Bronchial epithelial cell (primary cell): ENCODE data around the gene NRN1. TPM values are rescaled to one million over a fixed set of nuclear protein-coding genes. Genes with fewer than 3 reads are reported as not detected.

Source experiments
- DNase-seq: peaks from one replicate; pipeline ENCODE4 v3.0.0-alpha.2; 2010; ENCODE audit warnings: low read depth
- FAIRE-seq: peaks from 2 replicates; lab custom pipeline; 2011; peaks lifted over from hg19 to GRCh38; lab: Jason Lieb, UNC
- H3K27me3 ChIP-seq: 2 replicates; pipeline ENCODE4 v1.5.1; 2011; ENCODE audit warnings: low read length; ENCODE audit not compliant: control insufficient read depth, insufficient read depth
- H3K36me3 ChIP-seq: 2 replicates; pipeline ENCODE4 v1.5.1; 2011; ENCODE audit warnings: low read length; ENCODE audit not compliant: control insufficient read depth, insufficient read depth
- H3K4me3 ChIP-seq: 2 replicates; pipeline ENCODE4 v1.5.1; 2011; ENCODE audit warnings: mild to moderate bottlenecking, low read depth, low read length, control low read depth
- CTCF ChIP-seq: IDR thresholded peaks from 2 replicates; pipeline ENCODE4 v1.5.1; 2011; ENCODE audit warnings: mild to moderate bottlenecking, moderate library complexity, low read length, control low read depth, inconsistent platforms; ENCODE audit not compliant: insufficient read depth, severe bottlenecking
- total RNA-seq: library from RNA; depleted of rRNA; stranded (reverse); fragments of >200 nt; gene quantifications from 2 replicates; pipeline ENCODE4 v1.2.1, GENCODE V29; 2014

Gene NRN1
- total RNA-seq, 1 donor from 2014 or later, result not detected

- no peaks in the 10 kb centered on the region for H3K36me3 ChIP-seq
- no peak for DNase-seq
- H3K4me3 ChIP-seq, result no peak overlapping the region
- no peak for FAIRE-seq
- TF ChIP-seq CTCF, result no peak
- peaks cover 78% of the 10 kb centered on the region for H3K27me3 ChIP-seq
Measured at GRCh38 chr6:5998711-5999687, 7.7 kb downstream of the NRN1 start.

GRCh38 chr6:5998236-5998635 lies 8.5 kb downstream of the NRN1 start:
- no peak for TF ChIP-seq CTCF
- H3K27me3 ChIP-seq, result peaks cover 73% of the 10 kb centered on the region
- no peak for FAIRE-seq

GRCh38 chr6:5997420-5997987 lies 9.2 kb downstream of the NRN1 start:
- FAIRE-seq, result no peak

More at GRCh38 chr6:5998236-5998635, 8.5 kb downstream of the NRN1 start:
- no peak for DNase-seq
- H3K36me3 ChIP-seq, result no peaks in the 10 kb centered on the region
- no peak overlapping the region for H3K4me3 ChIP-seq

GRCh38 chr6:5996714-5997419 lies 9.9 kb downstream of the NRN1 start:
- no peak for TF ChIP-seq CTCF
- peak overlapping the region; percentile 47 for H3K4me3 ChIP-seq
- H3K36me3 ChIP-seq, result no peaks in the 10 kb centered on the region
- peaks cover 64% of the 10 kb centered on the region for H3K27me3 ChIP-seq
- FAIRE-seq (no peak), DNase-seq (no peak)

More at GRCh38 chr6:5997420-5997987, 9.2 kb downstream of the NRN1 start:
- H3K27me3 ChIP-seq, result peaks cover 66% of the 10 kb centered on the region
- no peak for TF ChIP-seq CTCF
- DNase-seq, result no peak
- H3K36me3 ChIP-seq, result no peaks in the 10 kb centered on the region
- no peak overlapping the region for H3K4me3 ChIP-seq

GRCh38 chr6:5995949-5996713 lies 10.6 kb downstream of the NRN1 start:
- FAIRE-seq, result no peak
- Histone ChIP-seq H3K36me3 (no peaks in the 10 kb centered on the region), H3K27me3 (peaks cover 58% of the 10 kb centered on the region), H3K4me3 (peak overlapping the region; percentile 47)
- TF ChIP-seq CTCF, result peak; percentile 13
- peak; percentile 4 for DNase-seq
